SK-N-MC (cell line): ENCODE results near the gene HK2.

Experiments
- DNase-seq: peaks from one replicate; pipeline ENCODE4 v3.0.0-alpha.2; 2011; ENCODE audit warnings: low read depth, low spot score
- H3K27ac ChIP-seq: fragments of 200-600 bp; sonication (generic); 2 replicates; pipeline ENCODE4 v1.5.1; 2016; ENCODE audit warnings: mixed run types
- H3K36me3 ChIP-seq: fragments of 200-600 bp; sonication (generic); 2 replicates; pipeline ENCODE4 v1.6.1; 2017; ENCODE audit warnings: antibody characterized with exemption, low read length, mixed read lengths; ENCODE audit not compliant: insufficient read depth
- H3K4me3 ChIP-seq: fragments of 200-600 bp; sonication (generic); 2 replicates; pipeline ENCODE4 v1.5.1; 2016
- H3K9ac ChIP-seq: fragments of 200-600 bp; sonication (generic); 2 replicates; pipeline ENCODE4 v1.8.0; 2017; ENCODE audit warnings: mixed run types, mixed read lengths; ENCODE audit not compliant: insufficient read length
- H3K9me3 ChIP-seq: fragments of 200-600 bp; sonication (generic); 2 replicates; pipeline ENCODE4 v1.6.1; 2017; ENCODE audit warnings: low read depth, mild to moderate bottlenecking, antibody characterized with exemption, low read length, moderate library complexity, mixed read lengths
- EZH2 ChIP-seq: fragments of 200-600 bp; sonication (generic); IDR thresholded peaks from one replicate; pipeline ENCODE4 v1.6.1; 2017; ENCODE audit warnings: antibody characterized with exemption
- FOXP2 ChIP-seq: optimal IDR thresholded peaks from 2 replicates; pipeline ENCODE3; 2011; ENCODE audit warnings: mild to moderate bottlenecking, moderate library complexity; ENCODE audit not compliant: insufficient read depth; ENCODE audit errors: extremely low read length, control extremely low read depth
- POLR2AphosphoS5 ChIP-seq: IDR thresholded peaks from 2 replicates; pipeline ENCODE4 v1.6.1; 2012; ENCODE audit warnings: mild to moderate bottlenecking, low read depth, low read length, borderline replicate concordance

Gene HK2

GRCh38 chr2:74877781-74878433, 44.0 kb downstream of the HK2 start:
- DNase-seq = no peak
- no peaks in the 10 kb centered on the region for H3K9me3 ChIP-seq
- peaks cover 65% of the 10 kb centered on the region for H3K36me3 ChIP-seq
- H3K27ac ChIP-seq = no peak overlapping the region
- no peak overlapping the region for H3K9ac ChIP-seq
- no peak overlapping the region for H3K4me3 ChIP-seq
- TF ChIP-seq FOXP2 = no peak

GRCh38 chr2:74878551-74878950, 44.6 kb downstream of the HK2 start:
- Histone ChIP-seq H3K9me3 (no peaks in the 10 kb centered on the region), H3K27ac (no peak overlapping the region), H3K4me3 (no peak overlapping the region), H3K36me3 (peaks cover 67% of the 10 kb centered on the region), H3K9ac (no peak overlapping the region)
- DNase-seq = no peak
- no peak for TF ChIP-seq FOXP2
- no peak for TF ChIP-seq POLR2AphosphoS5
- TF ChIP-seq EZH2 = no peak

- TF ChIP-seq FOXP2 = no peak
- TF ChIP-seq POLR2AphosphoS5 = no peak
- no peak for TF ChIP-seq EZH2
- Histone ChIP-seq H3K36me3 (peaks cover 75% of the 10 kb centered on the region), H3K9me3 (no peaks in the 10 kb centered on the region), H3K4me3 (no peak overlapping the region), H3K27ac (no peak overlapping the region), H3K9ac (no peak overlapping the region)
- no peak for DNase-seq
These were observed 46.3 kb downstream of the HK2 start for GRCh38 chr2:74880054-74880728.

GRCh38 chr2:74881176-74881575, 47.2 kb downstream of the HK2 start:
- TF ChIP-seq EZH2 (no peak), FOXP2 (no peak), POLR2AphosphoS5 (no peak)
- Histone ChIP-seq H3K9ac (no peak overlapping the region), H3K36me3 (peaks cover 84% of the 10 kb centered on the region), H3K27ac (no peak overlapping the region), H3K9me3 (no peaks in the 10 kb centered on the region), H3K4me3 (no peak overlapping the region)
- DNase-seq = no peak

GRCh38 chr2:74881626-74882298, 47.8 kb downstream of the HK2 start:
- no peak overlapping the region for H3K4me3 ChIP-seq
- H3K9me3 ChIP-seq = no peaks in the 10 kb centered on the region
- H3K9ac ChIP-seq = no peak overlapping the region
- H3K27ac ChIP-seq = no peak overlapping the region
- no peak for DNase-seq
- H3K36me3 ChIP-seq = peaks cover 84% of the 10 kb centered on the region
- no peak for TF ChIP-seq EZH2
- TF ChIP-seq POLR2AphosphoS5 = no peak
- TF ChIP-seq FOXP2 = no peak

GRCh38 chr2:74882299-74882687, 48.4 kb downstream of the HK2 start:
- Histone ChIP-seq H3K36me3 (peaks cover 84% of the 10 kb centered on the region), H3K27ac (no peak overlapping the region), H3K4me3 (no peak overlapping the region), H3K9ac (no peak overlapping the region), H3K9me3 (no peaks in the 10 kb centered on the region)
- TF ChIP-seq EZH2 = no peak
- no peak for TF ChIP-seq FOXP2
- no peak for TF ChIP-seq POLR2AphosphoS5
- DNase-seq = no peak

GRCh38 chr2:74883011-74883410, 49.1 kb downstream of the HK2 start:
- TF ChIP-seq POLR2AphosphoS5 (no peak), EZH2 (no peak), FOXP2 (no peak)
- H3K27ac ChIP-seq = no peak overlapping the region
- no peak for DNase-seq
- peaks cover 84% of the 10 kb centered on the region for H3K36me3 ChIP-seq
- no peak overlapping the region for H3K4me3 ChIP-seq
- no peaks in the 10 kb centered on the region for H3K9me3 ChIP-seq
- H3K9ac ChIP-seq = no peak overlapping the region

- no peak for TF ChIP-seq POLR2AphosphoS5
- no peak for TF ChIP-seq EZH2
- TF ChIP-seq FOXP2 = no peak
- no peak for DNase-seq
- Histone ChIP-seq H3K27ac (no peak overlapping the region), H3K4me3 (no peak overlapping the region), H3K9me3 (no peaks in the 10 kb centered on the region), H3K36me3 (peaks cover 83% of the 10 kb centered on the region), H3K9ac (no peak overlapping the region)
These were observed 50.3 kb downstream of the HK2 start for GRCh38 chr2:74884118-74884762.
